Fibroblast of the aortic adventitia (primary cell): ENCODE results near the gene GPC5. TPM values are rescaled to one million over a fixed set of nuclear protein-coding genes. Genes with fewer than 3 reads are reported as not detected.

Source experiments
- DNase-seq: peaks from one replicate; pipeline ENCODE4 v3.0.0-alpha.2; 2010; ENCODE audit warnings: low read depth
- H3K4me3 ChIP-seq: 2 replicates; pipeline ENCODE4 v1.5.1; 2011; ENCODE audit warnings: low read depth, mild to moderate bottlenecking, control low read depth, low read length, moderate library complexity
- CTCF ChIP-seq: IDR thresholded peaks from 2 replicates; pipeline ENCODE4 v1.5.1; 2011; ENCODE audit warnings: mild to moderate bottlenecking, low read length, control low read depth, inconsistent platforms; ENCODE audit not compliant: insufficient read depth
- total RNA-seq: library from RNA; depleted of rRNA; stranded (reverse); fragments of >200 nt; gene quantifications from 2 replicates; pipeline ENCODE4 v1.2.3, GENCODE V29; 2012; ENCODE audit warnings: low replicate concordance

Gene GPC5
- total RNA-seq, 1 donor, result 0.18 TPM

- no peak overlapping the region for H3K4me3 ChIP-seq
- no peak for DNase-seq
- no peak for TF ChIP-seq CTCF
These were observed 43.2 kb upstream of the GPC5 start for GRCh38 chr13:91355099-91355825.

- DNase-seq, result no peak
- no peak for TF ChIP-seq CTCF
- H3K4me3 ChIP-seq, result no peak overlapping the region
These were observed 42.4 kb upstream of the GPC5 start for GRCh38 chr13:91355826-91356710.

- TF ChIP-seq CTCF, result no peak
- no peak overlapping the region for H3K4me3 ChIP-seq
- DNase-seq, result no peak
These were observed 41.4 kb upstream of the GPC5 start for GRCh38 chr13:91356919-91357612.

- no peak overlapping the region for H3K4me3 ChIP-seq
- DNase-seq, result no peak
- TF ChIP-seq CTCF, result no peak
These were observed 40.6 kb upstream of the GPC5 start for GRCh38 chr13:91357613-91358386.

- no peak for TF ChIP-seq CTCF
- no peak for DNase-seq
- H3K4me3 ChIP-seq, result no peak overlapping the region
These were observed 40.0 kb upstream of the GPC5 start for GRCh38 chr13:91358387-91358782.

- no peak for DNase-seq
- no peak overlapping the region for H3K4me3 ChIP-seq
- TF ChIP-seq CTCF, result no peak
These were observed 39.3 kb upstream of the GPC5 start for GRCh38 chr13:91359111-91359510.
